ENCODE results near the gene IFITM1. TPM values are rescaled to one million over a fixed set of nuclear protein-coding genes. Genes with fewer than 3 reads are reported as not detected.
A peak's percentile ranks its signal among the peaks of the same experiment; 100 is the strongest.

The IFITM1 gene
- total and polyA plus RNA-seq, 2 of the 4 experiments (the other 2 are of a cell fraction) = 24.2 to 68.9 TPM

GRCh38 chr11:355581-356458 lies 42.0 kb downstream of the IFITM1 start:
- Histone ChIP-seq H2BK15ac (ENCODE audit: low read depth, low read length) (peak overlapping the region; percentile 80; the same call in 2 of the 3 replicates), H3K9ac (ENCODE audit: low read depth, low read length) (peak overlapping the region; percentile 63), H3K23ac (ENCODE audit: low read depth, low read length) (peak overlapping the region; percentile 100), H4K8ac (ENCODE audit: low read depth in 2 of 2, low read length in 2 of 2) (peak overlapping the region; percentile 90 to 98), H3K4ac (ENCODE audit: low read depth, low read length) (peak overlapping the region; percentile 100), H3K14ac (replicated peaks; ENCODE audit: low read depth, low read length) (peak overlapping the region; percentile 99), H3K27me3 (ENCODE audit: control insufficient read depth, insufficient read depth, low read length) (peaks cover 8% of the 10 kb centered on the region), H4K91ac (ENCODE audit: insufficient read depth, low read depth, low read length) (peak overlapping the region; percentile 96), H3K56ac (ENCODE audit: extremely low read depth, insufficient read depth, low read length) (peak overlapping the region; percentile 96), H3K9me1 (ENCODE audit: insufficient read depth, low read length) (peaks cover 27% of the 10 kb centered on the region), H3K4me3 (ENCODE audit: insufficient read depth, low read depth, low read length) (peak overlapping the region; percentile 36; the same call in 1 of the 2 replicates), H2AK5ac (ENCODE audit: low read depth, low read length) (peak overlapping the region; percentile 95), H4K20me1 (ENCODE audit: insufficient read depth, low read length) (no peaks in the 10 kb centered on the region), H2BK20ac (ENCODE audit: low read depth, low read length) (peak overlapping the region; percentile 97), H2BK120ac (ENCODE audit: low read depth, low read length) (peak overlapping the region; percentile 99), H3K36me3 (ENCODE audit: control insufficient read depth, insufficient read depth, low read length) (no peaks in the 10 kb centered on the region), H4K5ac (ENCODE audit: low read depth, low read length) (peak overlapping the region; percentile 97), H3K4me2 (ENCODE audit: low read depth, low read length) (peak overlapping the region; percentile 32), H3K4me1 (ENCODE audit: control insufficient read depth, insufficient read depth, low read length) (peaks cover 8% of the 10 kb centered on the region), H2BK5ac (ENCODE audit: low read depth, low read length, poor library complexity, severe bottlenecking) (peak overlapping the region; percentile 100), H3K18ac (ENCODE audit: low read depth, low read length) (peak overlapping the region; percentile 95), H3K79me1 (ENCODE audit: low read depth in 1 of 2, low read length in 2 of 2) (peaks cover 0 to 17% of the 10 kb centered on the region in 2 experiments; a peak in 1 of 4 replicates), H3K27ac (ENCODE audit: insufficient read depth, low read length) (peak overlapping the region; percentile 99), H3K9me3 (ENCODE audit: control insufficient read depth, insufficient read depth, low read length) (no peaks in the 10 kb centered on the region; the same call in 1 of the 2 replicates), H2AK9ac (replicated peaks; ENCODE audit: low read depth, low read length, poor library complexity) (peak overlapping the region; percentile 99), H2AFZ (replicated peaks; ENCODE audit: low read length, poor library complexity) (peak overlapping the region; percentile 88)
- dilution Hi-C loops (cut with HindIII; ENCODE audit: low sequenced_read_pairs, unreplicated experiment) = no loop called here
- in situ Hi-C loops (cut with MboI; ENCODE audit: low sequenced_read_pairs) = loop anchor here (10.0 kb wide), 1 partner anchor 51 kb away; the partner anchor contains the start of gene IFITM2
- no TSS peak for BruUV-seq (replicated peaks)
- ChIA-PET CTCF (interaction anchor here (0.8 to 1.6 kb wide), 2 partner anchors 16 to 51 kb away, joined by 3 read pairs; no protein-coding TSS in a partner anchor), POLR2A (ENCODE audit: unreplicated experiment) (interaction anchor here (0.6 kb wide), 1 partner anchor 46 kb away, joined by 4 read pairs; no protein-coding TSS in a partner anchor)
- WGBS, 2 experiments (ENCODE audit: extremely low coverage in 2 of 2, insufficient read length in 1 of 2) = 2% methylated on average over 20 of the region's 76 CpGs; no CpG with 5 or more reads in 1 of the 2 experiments
- no peak for TF ChIP-seq MAFK (IDR thresholded peaks at IDR 0.05; ENCODE audit: low read depth, low read length)
- no peak for TF ChIP-seq FOS (IDR thresholded peaks at IDR 0.05; ENCODE audit: low read depth, low read length)
- no peak for TF ChIP-seq BHLHE40 (IDR thresholded peaks at IDR 0.05; ENCODE audit: low read depth, low read length)
- no peak for TF ChIP-seq CHD1 (IDR thresholded peaks at IDR 0.05; ENCODE audit: low read depth, low read length)
- TF ChIP-seq RFX5 (IDR thresholded peaks at IDR 0.05; ENCODE audit: low read depth, low read length) = no peak
- peak; percentile 42; the same call in 1 of the 2 replicates for TF ChIP-seq POLR2A (IDR thresholded peaks at IDR 0.05; ENCODE audit: low read depth, low read length)
- TF ChIP-seq NFE2L2 (IDR thresholded peaks at IDR 0.05; ENCODE audit: low read depth, low read length) = 0 out of 2 replicates have a peak, but pooled peaks have one; percentile 10
- no peak for TF ChIP-seq CEBPB (IDR thresholded peaks at IDR 0.05; ENCODE audit: low read depth, low read length)
- TF ChIP-seq MAZ (IDR thresholded peaks at IDR 0.05; ENCODE audit: borderline replicate concordance, low read depth, low read length) = peak; percentile 50; the same call in 1 of the 2 replicates
- TF ChIP-seq, protein P1, sequence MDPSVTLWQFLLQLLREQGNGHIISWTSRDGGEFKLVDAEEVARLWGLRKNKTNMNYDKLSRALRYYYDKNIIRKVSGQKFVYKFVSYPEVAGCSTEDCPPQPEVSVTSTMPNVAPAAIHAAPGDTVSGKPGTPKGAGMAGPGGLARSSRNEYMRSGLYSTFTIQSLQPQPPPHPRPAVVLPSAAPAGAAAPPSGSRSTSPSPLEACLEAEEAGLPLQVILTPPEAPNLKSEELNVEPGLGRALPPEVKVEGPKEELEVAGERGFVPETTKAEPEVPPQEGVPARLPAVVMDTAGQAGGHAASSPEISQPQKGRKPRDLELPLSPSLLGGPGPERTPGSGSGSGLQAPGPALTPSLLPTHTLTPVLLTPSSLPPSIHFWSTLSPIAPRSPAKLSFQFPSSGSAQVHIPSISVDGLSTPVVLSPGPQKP (IDR thresholded peaks at IDR 0.05; ENCODE audit: borderline replicate concordance, low read depth, low read length) = no peak
- intact Hi-C loops (cut with micrococcal nuclease) = loop anchor here (2.0 kb wide), 2 partner anchors 43 to 149 kb away; partner anchors contain the start of genes BET1L and RIC8A
- DNase-seq (peak; percentile 94), ATAC-seq (ENCODE audit: low read depth) (peak; percentile 93)

Data from IMR-90 (cell line).